Limb (tissue), 2 donors: Measurements from ENCODE around the gene OR8G1.
"Not testable (repeated sequence)": the region's sequence is repeated elsewhere in the genome, so short reads cannot be mapped to it uniquely, and the experiment has no call there.

Source experiments
- DNase-seq, 2 donors: peaks; one replicate each; pipeline ENCODE4 v3.0.0-alpha.2; 2016; ENCODE audit errors: extremely low spot score in 2 of 2

The OR8G1 gene

DNA sequence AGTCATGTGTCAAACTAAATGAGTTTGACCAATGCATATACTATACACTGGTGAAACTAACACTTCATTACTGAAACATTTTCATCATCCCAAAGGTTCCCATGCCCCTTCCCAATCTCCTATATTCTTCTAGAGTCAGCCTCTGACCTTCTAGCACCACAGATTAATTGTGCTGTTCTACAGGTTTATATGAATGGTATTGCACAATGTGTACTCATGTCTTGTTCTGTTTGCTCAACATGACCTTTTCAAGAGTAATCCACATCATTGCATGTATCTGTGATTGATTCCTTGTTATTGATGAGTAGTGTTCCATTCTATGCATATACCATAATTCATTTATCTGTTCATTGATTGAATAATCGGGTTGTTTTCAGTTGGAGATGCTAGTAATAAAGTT, 7.5 kb upstream of the OR8G1 start:
- no peak for DNase-seq

DNA sequence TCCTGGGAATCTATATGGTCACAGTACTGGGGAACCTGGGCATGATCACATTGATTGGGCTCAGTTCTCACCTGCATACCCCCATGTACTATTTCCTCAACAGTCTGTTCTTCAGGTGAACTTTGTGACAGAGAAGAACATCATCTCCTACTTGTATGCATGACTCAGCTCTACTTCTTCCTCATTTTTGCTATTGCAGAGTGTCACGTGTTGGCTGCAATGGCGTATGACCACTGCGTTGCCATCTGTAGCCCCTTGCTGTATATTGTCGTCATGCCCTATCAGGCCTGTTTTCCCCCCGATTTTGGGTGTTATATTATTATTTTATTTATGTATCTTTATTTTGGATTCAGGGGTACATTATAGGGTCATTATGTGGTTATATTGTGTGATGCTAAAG, 2.4 kb upstream of the OR8G1 start:
- no peak for DNase-seq

DNA sequence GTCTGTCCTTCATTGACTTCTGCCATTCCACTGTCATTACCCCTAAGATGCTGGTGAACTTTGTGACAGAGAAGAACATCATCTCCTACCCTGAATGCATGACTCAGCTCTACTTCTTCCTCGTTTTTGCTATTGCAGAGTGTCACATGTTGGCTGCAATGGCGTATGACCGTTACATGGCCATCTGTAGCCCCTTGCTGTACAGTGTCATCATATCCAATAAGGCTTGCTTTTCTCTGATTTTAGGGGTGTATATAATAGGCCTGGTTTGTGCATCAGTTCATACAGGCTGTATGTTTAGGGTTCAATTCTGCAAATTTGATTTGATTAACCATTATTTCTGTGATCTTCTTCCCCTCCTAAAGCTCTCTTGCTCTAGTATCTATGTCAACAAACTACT, 9.0 kb downstream of the OR8G1 start:
- DNase-seq, result not testable (repeated sequence)

DNA sequence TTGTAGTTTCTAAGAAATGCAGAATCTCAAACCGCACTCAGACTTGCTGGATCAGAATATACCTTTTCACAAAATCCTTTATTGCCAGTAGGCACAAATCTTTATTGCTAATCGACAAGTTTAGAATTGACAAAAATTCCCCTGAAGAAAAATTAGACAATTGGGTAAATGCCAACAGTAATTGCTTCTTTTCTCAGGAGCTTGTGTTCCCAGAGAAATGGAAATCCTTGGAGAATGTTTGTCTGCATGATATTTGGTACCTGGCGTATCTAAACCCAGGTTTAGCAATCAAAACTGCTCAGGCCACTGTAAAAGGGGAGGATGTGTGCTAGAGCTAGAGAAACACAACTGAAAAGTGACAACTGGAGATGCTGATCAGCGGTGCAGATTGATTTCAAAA, 15.2 kb downstream of the OR8G1 start, which contains the start of gene OR8G5:
Gene OR8G5 (plus strand): TSS at position 301 of the 400 bp plus-strand sequence. CDS start 8,556 bp downstream, outside the sequence.
- DNase-seq, result no peak

DNA sequence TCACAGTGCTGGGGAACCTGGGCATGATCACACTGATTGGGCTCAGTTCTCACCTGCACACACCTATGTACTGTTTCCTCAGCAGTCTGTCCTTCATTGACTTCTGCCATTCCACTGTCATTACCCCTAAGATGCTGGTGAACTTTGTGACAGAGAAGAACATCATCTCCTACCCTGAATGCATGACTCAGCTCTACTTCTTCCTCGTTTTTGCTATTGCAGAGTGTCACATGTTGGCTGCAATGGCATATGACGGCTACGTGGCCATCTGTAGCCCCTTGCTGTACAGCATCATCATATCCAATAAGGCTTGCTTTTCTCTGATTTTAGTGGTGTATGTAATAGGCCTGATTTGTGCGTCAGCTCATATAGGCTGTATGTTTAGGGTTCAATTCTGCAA, 24.1 kb downstream of the OR8G1 start:
- DNase-seq, result not testable (repeated sequence)

DNA sequence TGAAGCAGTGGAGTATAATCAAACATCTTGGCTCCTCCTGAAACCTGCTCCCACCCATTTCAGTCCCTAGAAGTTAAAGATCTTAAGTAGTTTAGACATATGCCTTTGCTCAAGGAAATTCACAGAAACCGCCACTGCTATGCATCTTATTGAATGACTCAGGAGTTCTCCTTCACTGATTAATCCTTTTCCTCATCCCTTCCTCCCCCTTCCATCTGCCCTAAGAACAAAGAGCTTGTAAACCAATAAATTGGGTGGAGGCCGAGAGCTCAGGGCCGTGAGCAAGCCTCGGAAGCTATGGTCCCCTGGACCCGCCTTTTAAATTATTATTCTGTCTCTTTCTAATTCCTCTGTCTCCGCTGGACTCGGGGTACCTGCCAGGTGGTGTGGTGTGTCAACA, 30.0 kb downstream of the OR8G1 start:
- not testable (repeated sequence) for DNase-seq

DNA sequence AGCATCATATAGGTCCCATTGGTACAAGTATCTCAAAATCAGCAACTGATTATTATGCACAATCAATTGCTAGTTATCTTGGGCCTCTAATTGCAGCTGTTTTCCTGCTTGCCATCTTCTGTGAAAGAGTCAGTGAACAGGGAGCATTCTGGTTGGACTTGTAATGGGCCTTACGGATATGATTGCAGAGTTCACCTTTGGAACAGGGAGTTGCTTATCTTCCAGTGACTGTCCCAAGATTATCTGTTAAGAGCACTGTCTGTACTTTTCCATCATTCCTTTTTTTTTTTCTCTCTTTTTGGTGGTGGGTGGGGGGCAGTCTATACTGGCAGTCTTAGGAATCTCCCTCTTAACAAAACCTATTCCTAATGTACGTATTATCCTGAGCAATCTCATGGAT, 33.1 kb downstream of the OR8G1 start:
- DNase-seq, result no peak

DNA sequence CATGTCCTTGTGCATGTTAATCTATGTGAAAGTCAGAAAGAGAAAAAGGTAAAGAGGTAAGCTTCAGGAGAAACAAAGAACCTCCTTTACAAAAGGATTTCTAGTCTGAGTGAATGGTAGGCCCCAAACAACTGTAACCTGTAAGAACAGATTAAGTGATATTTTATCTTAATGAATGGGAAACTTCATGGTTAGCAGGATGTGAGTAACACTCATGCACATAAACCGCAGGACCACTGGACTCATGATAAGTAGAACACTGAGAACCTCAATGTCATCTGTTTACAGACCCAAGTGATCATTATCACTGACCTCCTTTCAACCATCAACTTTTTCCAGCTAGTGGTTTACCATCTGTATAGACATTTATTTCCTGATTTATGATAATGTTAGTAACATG, 35.2 kb downstream of the OR8G1 start:
- DNase-seq, result no peak

DNA sequence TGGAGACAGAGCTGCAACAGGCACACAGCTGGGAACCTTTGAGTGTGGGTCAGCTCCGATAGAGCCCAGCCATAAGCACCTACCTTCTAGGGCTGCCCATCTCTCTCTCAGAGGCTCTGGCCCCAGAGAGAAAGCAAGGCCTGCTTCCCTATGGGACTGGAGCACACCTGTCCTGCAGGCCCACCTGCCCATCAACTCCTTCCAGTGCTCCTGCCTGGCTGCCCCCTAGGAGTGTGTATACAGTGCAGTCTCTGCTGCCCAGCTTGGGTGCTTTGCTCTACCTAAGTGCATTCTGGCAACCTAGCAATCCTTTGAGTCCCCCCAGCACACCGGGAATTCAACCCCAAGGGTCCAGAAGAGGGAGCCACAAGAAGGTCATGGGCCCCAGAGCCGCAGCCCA, 36.3 kb downstream of the OR8G1 start:
- DNase-seq, result no peak

DNA sequence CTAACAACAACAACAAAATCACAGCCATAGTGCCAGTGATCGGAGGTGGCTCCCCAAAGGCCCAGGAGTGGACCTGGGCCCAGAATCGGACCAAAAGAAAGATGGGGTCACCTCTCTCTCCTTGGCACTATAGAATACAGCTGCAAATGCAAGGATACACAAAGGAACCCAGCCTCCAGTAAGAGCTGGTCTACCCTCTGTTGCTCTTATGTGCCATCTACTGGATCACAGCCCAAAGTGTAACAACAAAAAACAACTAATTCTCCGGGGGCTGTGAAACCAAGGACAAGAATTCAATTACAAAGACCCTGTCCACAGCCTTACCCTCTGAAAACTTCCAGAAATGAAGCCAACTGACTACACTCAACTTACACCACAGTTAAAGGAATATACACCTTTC, 36.9 kb downstream of the OR8G1 start:
- no peak for DNase-seq

DNA sequence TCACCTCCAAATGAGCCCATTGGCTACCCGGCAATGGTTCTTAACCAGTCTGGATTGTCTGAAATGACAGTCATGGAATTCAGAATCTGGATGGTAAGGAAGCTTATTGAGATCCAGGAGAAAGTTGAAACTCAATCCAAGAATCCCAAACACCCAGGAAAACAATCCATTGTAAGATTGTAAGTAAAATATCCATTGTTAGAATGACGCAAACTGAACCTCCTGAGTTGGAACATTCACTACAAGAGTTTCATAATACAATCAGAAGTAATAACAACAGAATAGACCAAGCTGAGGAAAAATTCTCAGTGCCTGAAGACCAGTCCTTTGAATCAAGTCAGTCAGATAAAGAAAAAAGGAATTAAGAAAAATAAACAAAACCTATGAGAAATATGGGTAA, 37.4 kb downstream of the OR8G1 start:
- DNase-seq, result no peak

DNA sequence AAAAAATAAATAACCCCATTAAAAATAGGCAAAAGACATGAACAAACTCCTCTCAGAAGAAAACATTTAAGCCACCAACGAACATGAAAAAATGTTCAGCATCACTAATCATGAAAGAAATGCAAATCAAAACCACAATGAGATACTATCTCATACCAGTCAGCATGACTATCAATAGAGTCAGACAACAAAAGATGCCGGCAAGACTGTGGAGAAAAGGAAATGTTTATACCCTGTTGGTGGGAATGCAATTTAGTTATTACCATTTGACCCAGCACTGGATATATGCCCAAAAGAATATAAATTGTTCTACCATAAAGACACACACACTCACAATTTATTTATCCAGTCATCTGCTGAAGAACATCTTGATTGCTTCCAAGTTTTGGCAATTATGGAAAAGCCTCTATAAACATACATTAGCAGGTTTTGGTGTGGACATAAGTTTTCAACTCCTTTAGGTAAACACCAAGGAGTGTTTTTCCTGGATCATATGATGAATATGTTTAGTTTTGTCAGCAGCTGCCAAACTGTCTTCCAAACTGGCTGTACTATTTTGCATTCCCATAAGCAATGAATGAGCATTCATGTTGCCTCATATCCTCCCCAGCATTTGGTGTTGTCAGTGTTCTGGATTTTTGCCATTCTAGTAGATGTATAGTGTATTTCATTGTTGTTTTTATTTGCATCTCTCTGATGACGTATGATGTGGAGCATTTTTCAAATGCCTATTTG, 44.9 kb downstream of the OR8G1 start:
- no peak for DNase-seq

DNA sequence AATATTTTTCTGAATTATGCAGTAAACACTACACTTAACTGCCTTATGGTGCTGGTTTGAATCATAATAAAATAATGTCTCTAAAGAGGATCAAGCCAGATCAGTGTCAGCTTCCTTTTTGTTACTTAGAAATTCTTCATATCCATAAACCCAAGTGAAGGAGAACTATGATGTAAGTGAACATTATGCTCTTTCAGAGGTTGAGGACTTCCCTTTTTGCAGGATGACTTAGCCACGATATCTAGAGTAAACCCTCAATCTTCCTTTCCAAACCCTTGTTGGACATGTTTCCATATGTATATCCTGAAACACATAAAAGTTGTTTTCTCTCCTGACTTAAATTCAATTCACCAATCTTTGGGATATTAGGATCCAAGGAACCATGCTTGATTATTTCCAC, 53.8 kb downstream of the OR8G1 start:
- DNase-seq, result no peak

DNA sequence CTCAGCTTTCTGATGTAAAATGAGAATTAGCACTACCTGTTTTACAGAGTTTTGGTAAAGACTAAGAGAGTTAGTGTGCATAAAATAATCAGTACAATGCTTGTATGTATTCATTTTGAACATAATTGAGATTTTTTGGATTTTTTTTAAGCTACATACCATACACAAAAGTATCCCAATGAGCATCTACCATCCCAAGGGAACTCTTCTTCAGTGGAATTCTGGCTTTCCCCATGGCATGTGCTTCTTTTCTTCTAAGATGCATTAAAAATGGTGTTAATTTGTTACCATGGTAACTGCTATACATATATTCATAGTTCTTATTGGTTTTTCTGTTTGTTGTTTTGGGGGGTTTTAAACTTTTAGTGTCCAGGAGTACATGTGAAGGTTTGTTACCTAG, 55.1 kb downstream of the OR8G1 start:
- no peak for DNase-seq

DNA sequence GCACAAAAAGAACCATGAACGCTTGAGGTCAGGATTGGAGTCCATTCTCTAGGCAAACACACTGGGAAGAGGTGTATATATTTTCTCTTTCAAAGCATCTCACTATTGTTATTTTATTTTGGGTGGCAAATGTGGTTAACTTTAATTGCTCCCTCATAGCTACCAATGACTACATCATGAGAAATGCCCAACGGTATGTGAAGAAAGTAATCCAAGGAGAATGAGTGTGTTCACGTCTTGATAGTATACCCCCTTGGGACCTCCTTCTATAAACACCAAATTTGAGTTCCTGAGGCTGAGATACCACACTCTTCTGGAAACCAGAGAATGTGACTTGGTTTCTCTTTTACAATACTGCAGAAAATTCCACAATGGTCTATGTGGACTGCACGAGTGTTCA, 57.0 kb downstream of the OR8G1 start:
- no peak for DNase-seq

DNA sequence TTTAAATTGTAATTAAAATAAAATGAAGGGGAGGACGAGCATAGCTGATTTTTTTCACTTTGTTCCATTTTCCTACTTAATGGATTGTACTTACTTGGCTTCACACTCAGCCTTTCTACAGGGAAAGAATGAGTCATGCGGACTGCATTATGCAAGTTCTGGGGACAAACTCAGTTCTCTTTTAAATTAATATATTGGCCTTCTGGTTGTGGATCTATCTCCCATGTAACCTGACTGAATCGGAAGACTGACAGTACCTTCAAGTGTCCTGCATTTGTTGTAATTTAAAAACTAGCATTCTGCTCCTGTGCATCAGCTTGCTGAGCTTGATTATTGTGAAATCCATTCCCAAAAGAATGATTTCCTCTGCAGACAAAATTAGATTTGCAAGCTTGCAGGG, 60.7 kb downstream of the OR8G1 start:
- DNase-seq, result peak in 1 of 2 donors; percentile 4

DNA sequence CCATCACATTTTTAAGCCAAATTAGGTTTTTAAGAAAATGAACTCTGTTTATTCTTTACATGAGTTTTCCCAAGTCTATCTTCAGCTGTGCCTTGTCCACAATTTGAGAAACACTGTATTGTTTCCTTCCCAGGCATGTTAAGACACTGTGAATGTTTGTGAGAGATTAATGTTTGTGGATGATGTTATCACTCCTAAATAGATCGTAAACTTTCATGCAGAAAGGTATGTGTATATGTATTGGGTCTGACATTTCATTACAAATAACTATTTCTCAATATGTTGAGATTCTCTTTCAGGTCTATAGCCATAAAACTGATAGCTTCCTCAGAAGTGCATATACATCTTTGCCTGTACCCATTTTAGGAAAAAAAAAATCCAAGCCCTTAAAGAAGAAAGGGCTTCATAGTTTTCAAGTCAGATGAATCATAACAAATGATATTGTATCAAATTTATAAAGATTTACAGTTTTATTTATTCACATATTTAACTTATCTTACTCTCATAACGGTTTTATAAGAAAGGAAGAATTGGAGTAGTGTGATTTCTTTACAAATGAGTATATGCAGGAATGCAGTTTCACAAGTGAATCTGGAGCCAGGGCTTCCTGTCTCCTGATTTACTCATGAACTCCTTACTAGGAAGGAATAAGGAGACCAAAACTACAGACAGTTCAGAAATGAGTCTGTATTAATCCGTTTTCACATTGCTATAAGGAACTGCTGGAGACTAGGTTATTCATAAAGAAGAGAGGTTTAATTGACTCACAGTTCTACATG, 61.6 kb downstream of the OR8G1 start:
- no peak for DNase-seq
